Erythroblast (primary cell): Measurements from ENCODE around the gene PRKAR1A.
"Not testable (repeated sequence)": the region's sequence is repeated elsewhere in the genome, so short reads cannot be mapped to it uniquely, and the experiment has no call there.

ENCODE experiments used
- DNase-seq, 2 experiments: peaks; one replicate each; lab custom pipeline; 2025; lab: John Stamatoyannopoulos, UW
- GATA1 ChIP-seq: IDR thresholded peaks from 2 replicates; pipeline ENCODE4 v1.6.1; 2011; ENCODE audit warnings: low read depth, mild to moderate bottlenecking, control low read depth, low read length, moderate library complexity
- POLR2A ChIP-seq: IDR thresholded peaks from 2 replicates; pipeline ENCODE4 v1.6.1; 2011; ENCODE audit warnings: mild to moderate bottlenecking, low read length

PRKAR1A gene

GRCh38 chr17:68512247-68512959 is at the start of gene PRKAR1A:
PRKAR1A (plus strand) TSS chr17:68512430; CDS start chr17:68515400, 2,970 bp downstream.
- DNase-seq, result peak; percentile 94 to 96
- TF ChIP-seq GATA1 (no peak), POLR2A (peak; percentile 92)

DNA sequence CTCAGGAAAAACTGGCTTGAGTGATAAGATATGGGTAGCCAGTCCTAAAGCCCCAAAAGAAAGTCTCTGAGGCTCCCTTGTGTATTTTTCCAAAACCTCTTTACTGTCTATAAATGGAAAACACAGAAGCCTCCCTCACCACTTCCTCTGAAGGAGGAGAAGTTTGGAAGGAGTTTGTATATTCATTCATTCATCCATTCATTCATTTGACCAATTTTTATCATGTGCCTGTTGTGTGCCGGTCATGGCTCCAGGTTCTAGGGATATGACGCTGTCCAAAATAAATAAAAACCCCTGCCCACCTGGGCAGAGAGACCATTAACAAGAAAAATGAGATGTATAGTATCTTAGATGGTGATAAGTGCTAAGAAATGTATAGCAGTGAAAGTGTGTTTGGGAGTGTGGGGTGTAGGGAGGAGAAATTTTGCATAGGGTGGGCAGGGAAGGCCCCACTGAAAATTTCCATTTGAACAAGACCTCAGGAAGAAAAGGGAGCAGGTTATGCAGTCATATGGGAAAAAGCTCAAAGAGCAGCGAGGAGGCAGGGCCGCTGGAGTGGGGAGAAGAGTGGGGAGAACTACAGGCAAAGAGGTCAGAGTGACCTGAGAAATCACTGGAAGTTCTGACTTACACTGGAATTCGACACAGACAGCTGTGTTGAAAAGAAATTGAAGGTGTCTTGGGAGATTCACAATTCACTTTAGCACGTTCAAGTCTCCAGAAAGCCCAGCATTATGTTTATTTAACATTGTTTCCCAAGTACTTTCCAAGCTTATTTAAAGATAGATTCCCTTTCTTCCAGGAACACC is 48.8 kb upstream of the PRKAR1A start:
- no peak for TF ChIP-seq GATA1
- TF ChIP-seq POLR2A, result no peak
- no peak for DNase-seq

DNA sequence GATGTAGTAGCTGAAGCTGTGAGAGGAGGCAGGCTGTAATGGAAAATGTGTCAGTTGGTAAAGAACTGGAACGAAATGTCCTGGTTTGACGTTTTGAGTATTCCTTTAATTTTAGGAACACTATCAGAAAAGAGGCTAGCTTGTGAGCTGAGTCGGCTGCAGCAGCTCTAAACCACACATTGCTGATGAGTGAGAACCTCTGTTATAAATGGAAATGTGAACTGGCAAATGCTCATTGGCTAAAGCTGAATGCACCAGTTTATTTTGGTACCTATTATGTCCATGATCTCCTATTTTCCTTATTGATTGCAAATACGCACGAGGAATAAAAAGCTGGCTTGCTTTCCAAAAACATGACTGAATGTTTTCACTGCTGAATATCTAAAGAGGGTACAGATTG is 43.9 kb upstream of the PRKAR1A start:
- no peak for TF ChIP-seq POLR2A
- TF ChIP-seq GATA1, result no peak
- no peak for DNase-seq

DNA sequence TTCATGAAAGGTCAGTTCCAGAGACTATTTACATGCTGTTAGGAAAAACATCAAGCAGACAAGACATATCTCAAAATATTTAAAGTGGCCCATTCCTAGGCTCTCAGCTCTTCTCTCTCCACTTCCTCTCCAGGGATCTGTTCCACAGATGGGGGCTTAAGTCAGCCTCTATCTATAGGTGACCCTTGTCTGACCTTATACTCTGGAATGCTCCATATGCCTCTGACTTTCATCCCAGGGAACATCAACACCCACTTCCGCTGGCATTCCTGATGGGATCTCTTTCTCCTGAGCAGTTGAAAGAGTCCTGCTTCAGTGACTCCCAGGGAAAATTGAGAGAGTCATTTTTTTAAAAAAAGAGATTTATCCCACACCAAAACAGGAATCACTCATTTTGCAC is 43.4 kb upstream of the PRKAR1A start:
- TF ChIP-seq GATA1 (no peak), POLR2A (no peak)
- no peak for DNase-seq

DNA sequence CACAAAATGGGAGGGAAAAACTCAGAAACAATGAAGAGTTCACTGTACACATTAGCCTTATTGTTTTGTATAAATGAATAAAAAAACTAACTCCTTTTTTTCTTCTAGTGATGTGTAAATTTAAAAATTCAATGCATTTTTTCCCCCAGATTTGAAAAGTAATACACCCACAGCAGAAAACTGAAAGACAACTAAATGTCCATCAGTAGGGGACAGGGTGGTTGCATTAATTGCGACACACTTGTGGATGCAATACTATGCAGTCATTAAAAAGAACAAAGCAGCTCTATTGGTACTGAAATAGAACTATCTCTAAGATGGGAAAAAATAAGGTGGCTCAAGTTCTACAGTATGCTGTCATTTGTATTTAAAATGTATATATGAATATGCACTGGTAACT is 41.3 kb upstream of the PRKAR1A start:
- TF ChIP-seq GATA1 (no peak), POLR2A (no peak)
- DNase-seq, result no peak

DNA sequence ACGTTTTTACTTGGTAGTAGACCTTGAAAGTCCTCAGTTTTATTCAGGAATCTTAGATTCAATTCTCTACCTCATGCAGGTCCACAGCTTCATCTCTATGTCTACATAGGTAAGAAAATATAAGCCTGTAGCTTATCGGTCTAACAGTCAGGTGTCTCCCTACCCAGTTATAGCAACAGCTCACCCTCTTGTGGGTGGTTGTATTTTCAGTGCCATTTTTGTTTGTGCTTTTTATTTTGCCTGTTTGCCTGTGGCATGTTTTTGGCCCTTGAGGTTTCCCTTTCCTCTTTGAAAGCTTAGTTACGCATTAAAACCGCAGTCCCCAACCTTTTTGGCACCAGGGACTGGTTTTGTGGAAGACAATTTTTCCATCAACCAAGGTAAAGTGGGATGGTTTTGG is 31.3 kb upstream of the PRKAR1A start:
- no peak for DNase-seq
- TF ChIP-seq GATA1 (no peak), POLR2A (no peak)

- no peak for DNase-seq
- TF ChIP-seq GATA1 (no peak), POLR2A (no peak)
Measured at GRCh38 chr17:68482576-68483041, 29.6 kb upstream of the PRKAR1A start.

GRCh38 chr17:68484458-68484857 is 27.8 kb upstream of the PRKAR1A start:
- no peak for DNase-seq
- TF ChIP-seq GATA1, result no peak
- TF ChIP-seq POLR2A, result no peak

DNA sequence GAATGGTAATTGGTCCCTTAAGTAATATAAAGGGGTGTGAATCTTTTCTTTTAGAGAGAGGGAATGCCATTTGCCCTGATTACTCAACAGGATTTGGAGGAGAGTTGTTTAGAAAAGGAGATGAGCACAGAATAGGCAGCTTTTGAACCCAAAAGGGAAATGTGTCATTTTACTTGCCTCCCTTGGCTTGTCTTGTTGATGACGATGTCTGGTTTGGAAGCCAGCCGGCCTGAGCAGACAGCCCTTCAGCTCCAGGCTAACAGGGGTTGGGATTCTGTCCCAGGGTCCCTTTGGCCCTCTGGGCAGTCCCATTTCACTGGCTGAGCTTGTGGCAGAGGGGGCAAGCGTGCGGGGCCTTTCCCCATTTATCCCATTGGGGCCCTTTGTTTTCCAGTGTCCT is 22.3 kb upstream of the PRKAR1A start:
- DNase-seq, result no peak
- TF ChIP-seq GATA1 (no peak), POLR2A (no peak)

DNA sequence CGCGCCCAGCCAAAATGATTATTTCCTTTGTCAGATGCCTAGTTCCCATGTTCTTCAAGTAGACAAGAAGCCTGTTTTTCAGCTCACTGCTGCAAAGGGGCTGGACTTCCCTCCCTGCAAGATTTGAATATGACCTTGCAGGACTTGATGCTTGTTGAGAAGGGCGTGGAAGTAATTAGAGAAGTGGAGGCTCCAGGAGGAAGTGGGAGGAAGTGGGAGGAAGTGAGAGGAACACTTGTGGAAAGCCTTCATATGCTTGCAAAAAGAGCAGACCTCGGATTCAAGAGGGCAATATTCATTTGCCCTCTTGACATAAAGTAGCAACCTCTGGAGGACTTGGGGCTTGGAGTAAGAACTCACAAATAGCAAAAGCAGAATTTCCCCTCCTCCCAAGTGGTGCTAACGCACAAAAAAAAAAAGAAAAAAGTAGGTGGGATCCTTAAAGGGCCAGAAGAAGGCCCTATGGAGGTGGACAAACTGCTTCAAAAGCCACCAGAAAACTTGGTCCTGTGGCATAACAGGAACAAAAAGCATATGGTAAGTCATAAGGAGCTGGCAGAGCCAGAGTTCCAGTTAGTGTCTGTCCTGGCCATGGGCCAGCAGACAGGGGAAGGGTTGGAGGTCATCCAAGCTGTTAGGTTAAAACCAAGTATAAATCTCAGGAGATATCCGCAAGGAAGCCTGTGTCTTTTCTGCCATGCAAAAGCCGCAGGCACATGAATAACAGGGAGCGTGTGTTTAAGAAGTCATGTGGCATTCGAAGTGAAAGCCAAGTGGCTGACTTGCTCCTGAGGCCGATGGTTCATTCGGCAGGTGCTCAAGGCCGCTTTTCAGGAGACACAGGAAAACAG is 20.6 kb upstream of the PRKAR1A start:
- TF ChIP-seq POLR2A (no peak), GATA1 (no peak)
- no peak for DNase-seq

DNA sequence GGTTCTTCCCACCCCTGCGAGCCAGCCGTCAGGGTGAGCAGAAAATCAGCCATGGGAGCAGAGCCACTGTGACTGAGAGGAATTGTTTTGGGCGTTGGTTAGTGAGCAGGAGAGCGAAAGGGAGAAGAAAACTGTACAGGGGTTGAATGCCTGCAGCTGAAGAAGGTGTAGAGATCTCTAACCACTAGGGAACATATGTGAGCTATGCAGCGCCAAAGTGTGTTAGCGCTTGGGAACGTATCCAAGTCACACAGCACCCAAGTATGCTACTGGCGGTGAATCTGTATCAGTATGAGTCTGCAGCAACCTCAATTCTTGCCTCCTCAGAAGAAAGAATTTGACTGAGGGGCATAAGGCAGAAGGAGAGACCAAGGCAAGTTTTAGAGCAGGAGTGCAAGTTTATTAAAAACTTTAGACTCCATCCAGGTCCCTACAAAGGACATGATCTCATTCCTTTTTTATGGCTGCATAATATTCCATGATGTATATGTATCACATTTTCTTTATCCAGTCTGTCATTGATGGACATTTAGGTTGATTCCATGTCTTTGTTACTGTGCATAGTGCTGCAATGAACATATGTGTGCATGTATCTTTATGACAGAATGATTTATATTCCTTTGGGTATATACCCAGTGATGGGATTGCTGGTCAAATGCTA is 19.7 kb upstream of the PRKAR1A start:
- not testable (repeated sequence) for DNase-seq

GRCh38 chr17:68495081-68495480 is 17.1 kb upstream of the PRKAR1A start:
- DNase-seq, result no peak
- no peak for TF ChIP-seq POLR2A
- TF ChIP-seq GATA1, result no peak

GRCh38 chr17:68497885-68498319 is 14.3 kb upstream of the PRKAR1A start:
- DNase-seq, result no peak
- no peak for TF ChIP-seq POLR2A
- no peak for TF ChIP-seq GATA1
